ENCODE measurements around the gene BHLHE23.

DNA sequence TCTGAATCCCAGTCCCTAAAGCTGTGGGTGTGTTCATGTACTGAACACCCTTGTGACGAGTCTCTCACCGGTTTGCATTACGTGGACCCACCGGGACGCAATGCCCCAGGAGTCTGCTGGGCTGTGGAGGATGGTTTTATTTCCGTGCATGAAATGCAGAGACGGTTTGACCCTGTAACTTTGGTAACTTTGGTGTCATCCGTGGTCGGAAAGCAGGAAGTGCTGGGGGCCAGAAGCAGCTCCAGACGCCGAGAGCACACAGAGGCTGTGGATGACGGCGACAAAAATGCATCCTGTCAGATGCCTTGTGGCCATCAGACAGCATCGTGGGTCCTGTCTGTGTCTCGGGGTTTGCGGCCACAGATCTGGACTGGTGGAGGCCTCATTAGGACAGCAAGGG is 7.2 kb downstream of the BHLHE23 start:
- TF ChIP-seq POLR2A (IDR thresholded peaks at IDR 0.05), result no peak
- TF ChIP-seq, protein P1, sequence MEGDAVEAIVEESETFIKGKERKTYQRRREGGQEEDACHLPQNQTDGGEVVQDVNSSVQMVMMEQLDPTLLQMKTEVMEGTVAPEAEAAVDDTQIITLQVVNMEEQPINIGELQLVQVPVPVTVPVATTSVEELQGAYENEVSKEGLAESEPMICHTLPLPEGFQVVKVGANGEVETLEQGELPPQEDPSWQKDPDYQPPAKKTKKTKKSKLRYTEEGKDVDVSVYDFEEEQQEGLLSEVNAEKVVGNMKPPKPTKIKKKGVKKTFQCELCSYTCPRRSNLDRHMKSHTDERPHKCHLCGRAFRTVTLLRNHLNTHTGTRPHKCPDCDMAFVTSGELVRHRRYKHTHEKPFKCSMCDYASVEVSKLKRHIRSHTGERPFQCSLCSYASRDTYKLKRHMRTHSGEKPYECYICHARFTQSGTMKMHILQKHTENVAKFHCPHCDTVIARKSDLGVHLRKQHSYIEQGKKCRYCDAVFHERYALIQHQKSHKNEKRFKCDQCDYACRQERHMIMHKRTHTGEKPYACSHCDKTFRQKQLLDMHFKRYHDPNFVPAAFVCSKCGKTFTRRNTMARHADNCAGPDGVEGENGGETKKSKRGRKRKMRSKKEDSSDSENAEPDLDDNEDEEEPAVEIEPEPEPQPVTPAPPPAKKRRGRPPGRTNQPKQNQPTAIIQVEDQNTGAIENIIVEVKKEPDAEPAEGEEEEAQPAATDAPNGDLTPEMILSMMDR (IDR thresholded peaks at IDR 0.05), result no peak

All from heart left ventricle (tissue), 13 donors.